B cell (primary cell): ENCODE measurements around the gene NUDCD3. TPM values are rescaled to one million over a fixed set of nuclear protein-coding genes. Genes with fewer than 3 reads are reported as not detected.

Experiments used
- ATAC-seq: fragments of 200-7000 bp; cut with Tn5 transposase; one replicate; pipeline ENCODE4 v1.10.0; 2021; ENCODE audit warnings: low read depth, mild to moderate bottlenecking, moderate number of reproducible peaks, moderate library complexity
- CTCF ChIA-PET: fragments of 350-600 bp; sonication (Branson Sonifier 250); formaldehyde crosslinking; loops from one replicate; lab custom pipeline; 2021; ENCODE audit warnings: antibody characterized with exemption, inconsistent platforms; lab: Charles Lee
- POLR2A ChIA-PET: fragments of 350-600 bp; sonication (Branson Sonifier 250); formaldehyde crosslinking; loops from one replicate; lab custom pipeline; 2021; ENCODE audit warnings: antibody characterized with exemption; lab: Charles Lee
- DNase-seq: peaks from one replicate; pipeline ENCODE4 v3.0.0; 2013
- H2AFZ ChIP-seq: 2 replicates; pipeline ENCODE4 v1.6.1; 2012; ENCODE audit warnings: mild to moderate bottlenecking, low read depth, low read length; ENCODE audit not compliant: insufficient read depth, poor library complexity, severe bottlenecking
- H3K27ac ChIP-seq, 2 donors: 1 replicate in 1 of 2; 2 replicates in 1 of 2; pipeline ENCODE4 v1.5.1; 2012 to 2013; ENCODE audit warnings: low read length in 2 of 2, mild to moderate bottlenecking in 2 of 2, moderate library complexity in 1 of 2
- H3K27me3 ChIP-seq, 4 experiments: fragments of 200-600 bp in 1 of 4; sonication (generic) in 1 of 4; replicated peaks in 1 of 4; 1 replicate in 2 of 4; 2 replicates in 2 of 4; pipeline versions ENCODE4 v1.6.1 to v1.7.0; 2013 to 2016; ENCODE audit warnings: low read length in 3 of 4, mild to moderate bottlenecking in 2 of 4, mixed read lengths in 1 of 4, moderate library complexity in 1 of 4; ENCODE audit not compliant: insufficient read depth in 4 of 4, control insufficient read depth in 3 of 4; ENCODE audit errors: control extremely low read depth in 1 of 4
- H3K36me3 ChIP-seq, 2 experiments: replicated peaks in 1 of 2; 1 replicate in 1 of 2; 2 replicates in 1 of 2; pipeline versions ENCODE4 v1.6.1 to v1.7.1; 2013; ENCODE audit warnings: low read length in 1 of 2; ENCODE audit not compliant: insufficient read depth in 2 of 2, control insufficient read depth in 1 of 2; ENCODE audit errors: control extremely low read depth in 1 of 2, extremely low read depth in 1 of 2
- H3K4me1 ChIP-seq, 2 donors: fragments of 200-600 bp in 1 of 2; sonication (generic) in 1 of 2; 1 replicate in 1 of 2; 2 replicates in 1 of 2; pipeline versions ENCODE4 v1.5.1 to v1.6.1; 2013 to 2017; ENCODE audit warnings: low read length in 2 of 2; ENCODE audit not compliant: control insufficient read depth in 2 of 2, insufficient read depth in 2 of 2
- H3K4me2 ChIP-seq: replicated peaks from 2 replicates; pipeline ENCODE3; 2012; ENCODE audit warnings: mild to moderate bottlenecking, low read depth, low read length; ENCODE audit not compliant: poor library complexity, severe bottlenecking
- H3K4me3 ChIP-seq, 5 experiments: fragments of 200-600 bp in 1 of 5; sonication (generic) in 1 of 5; 1 replicate in 3 of 5; 2 replicates in 2 of 5; pipeline versions ENCODE4 v1.5.1 to v1.7.0; 2011 to 2016; ENCODE audit warnings: low read length in 4 of 5, mild to moderate bottlenecking in 4 of 5, low read depth in 2 of 5, control low read depth in 1 of 5, moderate library complexity in 1 of 5; ENCODE audit not compliant: insufficient read depth in 1 of 5; ENCODE audit errors: control extremely low read depth in 1 of 5, extremely low read depth in 1 of 5
- H3K79me2 ChIP-seq: fragments of 200-600 bp; sonication (generic); one replicate; pipeline ENCODE4 v1.6.0; 2016; ENCODE audit warnings: low read length; ENCODE audit not compliant: control insufficient read depth, insufficient read depth
- H3K9ac ChIP-seq: fragments of 200-600 bp; sonication (generic); 2 replicates; pipeline ENCODE4 v1.6.1; 2017; ENCODE audit warnings: mild to moderate bottlenecking, low read length, moderate library complexity
- H3K9me3 ChIP-seq, 3 donors: one replicate each; pipeline versions ENCODE4 v1.6.1 to v1.7.1; 2013; ENCODE audit warnings: low read length in 2 of 3; ENCODE audit not compliant: control insufficient read depth in 2 of 3, insufficient read depth in 1 of 3; ENCODE audit errors: control extremely low read depth in 1 of 3
- H4K20me1 ChIP-seq: 2 replicates; pipeline ENCODE4 v1.6.0; 2012; ENCODE audit warnings: mild to moderate bottlenecking, low read length; ENCODE audit not compliant: insufficient read depth, control insufficient read depth, poor library complexity, severe bottlenecking
- H3K27ac Mint-ChIP-seq: one replicate; pipeline ENCODE4 v1.8.0; 2021; ENCODE audit warnings: mixed read lengths
- H3K27me3 Mint-ChIP-seq: one replicate; pipeline ENCODE4 v1.8.0; 2021; ENCODE audit warnings: mixed read lengths
- H3K4me1 Mint-ChIP-seq: one replicate; pipeline ENCODE4 v1.8.0; 2021; ENCODE audit warnings: mixed read lengths
- H3K4me3 Mint-ChIP-seq: one replicate; pipeline ENCODE4 v1.8.0; 2021; ENCODE audit warnings: mixed read lengths
- H3K9me3 Mint-ChIP-seq: one replicate; pipeline ENCODE4 v1.8.0; 2022; ENCODE audit warnings: mixed read lengths; ENCODE audit not compliant: insufficient read depth
- CTCF ChIP-seq: fragments of 200-600 bp; IDR thresholded peaks from one replicate; pipeline ENCODE4 v1.8.0; 2022; ENCODE audit warnings: antibody characterized with exemption, mild to moderate bottlenecking
- EZH2 ChIP-seq: IDR thresholded peaks from 2 replicates; pipeline ENCODE4 v1.6.1; 2012; ENCODE audit warnings: borderline replicate concordance, low read depth, mild to moderate bottlenecking, moderate library complexity, low read length; ENCODE audit not compliant: insufficient read depth, poor library complexity, severe bottlenecking
- WGBS: methylation state at CpG from one replicate; pipeline ENCODE4 v1.1.5; 2013; ENCODE audit warnings: missing lambda C conversion rate; ENCODE audit not compliant: insufficient coverage; 5-methylcytosine and 5-hydroxymethylcytosine counted together
- intact Hi-C: fragments of 100-400 bp; cut with micrococcal nuclease; formaldehyde crosslinking; loops from one replicate; pipeline ENCODE4 v1.10.0; 2022
- polyA plus RNA-seq: library from polyadenylated mRNA; depleted of rRNA; stranded (reverse); fragments of >200 nt; gene quantifications from 2 replicates; pipeline ENCODE4 v1.2.3, GENCODE V29; 2012
- total RNA-seq, 2 donors: library from RNA; stranded (reverse); fragments of 120-200 nt in 1 of 2; gene quantifications; 1 replicate in 1 of 2; 2 replicates in 1 of 2; pipeline versions ENCODE4 v1.2.3 to v1.2.4, GENCODE V29; 2013 to 2022

The NUDCD3 gene
- total and polyA plus RNA-seq, 2 donors (not counting 1 experiment from before 2014, with no cell fraction given) = 29.8 to 101 TPM

DNA sequence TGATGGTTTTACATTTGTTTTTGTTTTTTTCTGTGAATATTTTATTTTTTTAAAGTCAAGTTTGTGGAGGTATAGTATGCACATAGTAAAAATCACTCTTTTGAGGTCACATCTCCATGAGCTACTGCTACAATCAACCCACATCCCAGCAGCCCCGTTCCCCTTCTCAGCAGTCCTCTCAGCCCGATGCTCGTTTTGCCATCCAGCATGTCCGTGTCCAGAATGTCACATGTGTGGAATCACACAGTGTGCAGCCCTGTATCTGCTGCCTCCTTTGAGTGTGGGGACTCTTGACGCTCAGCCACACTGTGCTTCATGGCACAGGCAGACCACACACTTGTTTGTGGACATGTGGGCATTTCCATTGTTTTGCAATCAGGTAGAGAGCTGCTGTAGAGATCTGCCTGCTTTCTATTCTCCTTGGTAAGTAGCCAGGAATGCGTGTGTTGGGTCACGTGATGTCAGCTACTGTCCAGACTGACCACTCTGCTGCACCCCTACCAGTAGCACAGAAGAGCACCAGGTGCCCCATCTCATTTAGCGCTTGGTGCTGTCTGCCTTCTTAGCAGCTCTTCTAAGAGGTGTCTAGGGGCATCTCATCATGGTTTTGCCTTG is 93.4 kb downstream of the NUDCD3 start:
- Histone ChIP-seq H3K4me3 (no peak overlapping the region), H3K36me3 (peaks cover 1 to 62% of the 10 kb centered on the region in 2 experiments), H3K9me3 (no peaks in the 10 kb centered on the region), H3K9ac (no peak overlapping the region), H3K27ac (no peak overlapping the region), H3K27me3 (no peaks in the 10 kb centered on the region), H4K20me1 (peaks cover 37% of the 10 kb centered on the region), H3K79me2 (peaks cover 5% of the 10 kb centered on the region), H2AFZ (no peak overlapping the region), H3K4me1 (no peaks in the 10 kb centered on the region), H3K4me2 (no peak overlapping the region)
- no peak for DNase-seq
- ChIA-PET POLR2A (no interaction called here), CTCF (interaction anchor here (0.5 kb wide), 1 partner anchor 746 kb away, joined by 8 read pairs; no protein-coding TSS in a partner anchor)
- Mint-ChIP-seq H3K4me1 (peaks cover 4% of the 10 kb centered on the region), H3K27me3 (no peaks in the 10 kb centered on the region), H3K9me3 (no peaks in the 10 kb centered on the region), H3K27ac (no peak overlapping the region), H3K4me3 (no peak overlapping the region)
- ATAC-seq = no peak
- WGBS = 96% methylated on average over 6 of the region's 8 CpGs
- intact Hi-C loops = no loop called here
- TF ChIP-seq CTCF = no peak
- no peak for TF ChIP-seq EZH2

- H3K4me1 ChIP-seq = no peaks in the 10 kb centered on the region
- no peak for TF ChIP-seq EZH2
- TF ChIP-seq CTCF = no peak
- no peak overlapping the region for H3K9ac ChIP-seq
- no peak for ATAC-seq
- no peak overlapping the region for H3K4me3 ChIP-seq
- no peak overlapping the region for H3K27ac ChIP-seq
- intact Hi-C loops = no loop called here
- Mint-ChIP-seq H3K27ac (no peak overlapping the region), H3K4me3 (no peak overlapping the region), H3K27me3 (no peaks in the 10 kb centered on the region), H3K9me3 (no peaks in the 10 kb centered on the region), H3K4me1 (peaks cover 4% of the 10 kb centered on the region)
- H2AFZ ChIP-seq = no peak overlapping the region
- CTCF ChIA-PET = no interaction called here
- POLR2A ChIA-PET = no interaction called here
- no peak for DNase-seq
- peaks cover 32% of the 10 kb centered on the region for H4K20me1 ChIP-seq
- peaks cover 1% of the 10 kb centered on the region for H3K79me2 ChIP-seq
- no peak overlapping the region for H3K4me2 ChIP-seq
- peaks cover 1 to 62% of the 10 kb centered on the region in 2 experiments for H3K36me3 ChIP-seq
- no peaks in the 10 kb centered on the region for H3K27me3 ChIP-seq
- no CpG with 5 or more reads among the region's 3 CpGs for WGBS
- H3K9me3 ChIP-seq = no peaks in the 10 kb centered on the region
Observed at GRCh38 chr7:44396496-44396895, 94.0 kb downstream of the NUDCD3 start.
